ENCODE measurements around the gene KCTD10. TPM values are rescaled to one million over a fixed set of nuclear protein-coding genes. Genes with fewer than 3 reads are reported as not detected.

Gene KCTD10
- total RNA-seq, 4 donors from 2014 or later: 67.2 to 126 (median 79.5) TPM

DNA sequence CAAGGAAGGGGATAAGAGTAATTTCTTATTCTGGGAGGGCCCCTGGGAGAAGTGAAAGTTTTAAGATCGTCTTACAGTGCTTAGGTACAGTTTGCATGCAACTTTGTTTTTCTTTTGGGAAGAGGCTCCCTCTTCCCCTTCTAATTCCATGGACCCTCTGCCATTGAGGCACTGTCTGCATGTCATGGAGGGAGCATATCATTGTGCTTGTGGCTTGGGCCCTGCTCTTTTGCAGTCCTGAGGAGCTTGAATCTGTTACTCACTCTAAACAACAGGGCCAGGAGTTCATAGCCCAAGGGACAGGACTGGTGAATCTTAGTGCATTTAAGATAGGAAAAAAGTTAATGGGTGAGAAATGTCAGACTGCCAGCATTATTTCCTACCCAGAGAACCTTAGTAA is 2.7 kb upstream of the KCTD10 start:
- Histone ChIP-seq H3K4me3 (no peak overlapping the region), H3K9me3 (no peaks in the 10 kb centered on the region), H3K4me1 (peaks cover 10 to 35% (median 25%) of the 10 kb centered on the region in 4 donors), H3K27me3 (no peaks in the 10 kb centered on the region), H3K36me3 (peaks cover 0 to 19% (median 6%) of the 10 kb centered on the region in 4 donors), H3K27ac (no peak overlapping the region)
- WGBS, 2 donors (ENCODE audit: low coverage in 1 of 2): 40 to 71% methylated on average over 1 of the region's 1 CpG
- in situ Hi-C loops (cut with MboI; ENCODE audit: low pct_ligation_motif_present in 1 of 4, low pct_unique_long_range_greater_than_20kb in 1 of 4, low sequenced_read_pairs in 3 of 4): no loop called here
- intact Hi-C loops (cut with DNase I; ENCODE audit: low total_unique reads): loop anchor here (5.0 kb wide), 1 partner anchor 52 kb away; no protein-coding TSS in a partner anchor
- DNase-seq: no peak
- TF ChIP-seq POLR2AphosphoS5 (IDR thresholded peaks at IDR 0.05): no peak
- no peak for TF ChIP-seq POLR2A (IDR thresholded peaks at IDR 0.05)
- TF ChIP-seq, protein P1, sequence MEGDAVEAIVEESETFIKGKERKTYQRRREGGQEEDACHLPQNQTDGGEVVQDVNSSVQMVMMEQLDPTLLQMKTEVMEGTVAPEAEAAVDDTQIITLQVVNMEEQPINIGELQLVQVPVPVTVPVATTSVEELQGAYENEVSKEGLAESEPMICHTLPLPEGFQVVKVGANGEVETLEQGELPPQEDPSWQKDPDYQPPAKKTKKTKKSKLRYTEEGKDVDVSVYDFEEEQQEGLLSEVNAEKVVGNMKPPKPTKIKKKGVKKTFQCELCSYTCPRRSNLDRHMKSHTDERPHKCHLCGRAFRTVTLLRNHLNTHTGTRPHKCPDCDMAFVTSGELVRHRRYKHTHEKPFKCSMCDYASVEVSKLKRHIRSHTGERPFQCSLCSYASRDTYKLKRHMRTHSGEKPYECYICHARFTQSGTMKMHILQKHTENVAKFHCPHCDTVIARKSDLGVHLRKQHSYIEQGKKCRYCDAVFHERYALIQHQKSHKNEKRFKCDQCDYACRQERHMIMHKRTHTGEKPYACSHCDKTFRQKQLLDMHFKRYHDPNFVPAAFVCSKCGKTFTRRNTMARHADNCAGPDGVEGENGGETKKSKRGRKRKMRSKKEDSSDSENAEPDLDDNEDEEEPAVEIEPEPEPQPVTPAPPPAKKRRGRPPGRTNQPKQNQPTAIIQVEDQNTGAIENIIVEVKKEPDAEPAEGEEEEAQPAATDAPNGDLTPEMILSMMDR (IDR thresholded peaks at IDR 0.05): no peak
- no peak for TF ChIP-seq EP300 (IDR thresholded peaks at IDR 0.05; ENCODE audit: low read depth)

DNA sequence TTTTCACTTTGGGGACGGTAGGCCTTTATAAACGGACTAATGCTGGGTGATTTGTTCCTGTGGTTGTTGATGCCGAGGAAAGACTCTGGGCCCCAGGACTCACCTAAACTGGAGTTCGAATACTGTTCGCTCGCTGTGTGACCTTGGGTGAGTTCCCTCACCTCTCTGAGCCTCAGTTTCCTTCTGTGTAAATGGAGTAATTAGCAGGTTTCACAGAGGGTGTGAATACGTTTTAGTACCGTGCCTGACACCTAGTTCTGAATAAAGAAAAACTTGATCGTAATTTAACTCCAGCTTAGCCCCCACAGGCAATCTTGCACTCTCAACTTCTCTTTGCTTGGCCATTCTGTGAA is 839 bp upstream of the KCTD10 start:
- H3K9me3 ChIP-seq: no peaks in the 10 kb centered on the region
- H3K4me1 ChIP-seq: peaks cover 10 to 39% (median 28%) of the 10 kb centered on the region in 4 donors
- H3K27me3 ChIP-seq: no peaks in the 10 kb centered on the region
- peaks cover 0 to under 1% (median 0%) of the 10 kb centered on the region in 4 donors for H3K36me3 ChIP-seq
- H3K4me3 ChIP-seq: peak overlapping the region; percentile 60 to 88 (median 77)
- no peak for DNase-seq
- in situ Hi-C loops (cut with MboI; ENCODE audit: low pct_ligation_motif_present in 1 of 4, low pct_unique_long_range_greater_than_20kb in 1 of 4, low sequenced_read_pairs in 3 of 4): no loop called here
- TF ChIP-seq POLR2AphosphoS5 (IDR thresholded peaks at IDR 0.05) (no peak), EP300 (IDR thresholded peaks at IDR 0.05; ENCODE audit: low read depth) (no peak), POLR2A (IDR thresholded peaks at IDR 0.05) (no peak)
- TF ChIP-seq, protein P1 (IDR thresholded peaks at IDR 0.05): no peak
- peak overlapping the region; percentile 88 to 96 (median 95) for H3K27ac ChIP-seq
- intact Hi-C loops (cut with DNase I; ENCODE audit: low total_unique reads): loop anchor here (5.0 kb wide), 1 partner anchor 51 kb away; no protein-coding TSS in a partner anchor
- 5% methylated on average over 3 to 9 of the region's 9 CpGs for WGBS, 2 donors (ENCODE audit: low coverage in 1 of 2)

DNA sequence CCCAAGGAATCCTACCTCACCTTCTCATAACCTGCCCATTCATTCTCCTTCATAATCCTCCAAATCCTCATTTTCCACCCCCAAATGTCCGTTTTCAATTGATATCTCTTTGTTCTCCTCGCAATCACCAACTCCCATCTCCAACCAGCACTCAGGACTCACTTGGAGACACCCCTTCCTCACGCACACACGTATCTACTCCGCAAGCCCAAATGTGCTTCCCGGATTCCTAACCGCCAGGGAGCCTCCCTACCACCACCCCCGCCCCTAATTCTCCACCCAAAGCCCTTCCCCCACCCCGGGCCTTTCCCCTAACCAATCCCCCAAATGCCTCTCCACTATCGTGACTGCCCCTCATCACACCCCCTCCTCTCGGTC is 304 bp downstream of the KCTD10 start:
- TF ChIP-seq POLR2AphosphoS5 (IDR thresholded peaks at IDR 0.05) (no peak), EP300 (IDR thresholded peaks at IDR 0.05; ENCODE audit: low read depth) (no peak), POLR2A (IDR thresholded peaks at IDR 0.05) (no peak)
- TF ChIP-seq, protein P1 (IDR thresholded peaks at IDR 0.05): no peak
- 0% methylated on average over 6 to 11 of the region's 11 CpGs for WGBS, 2 donors (ENCODE audit: low coverage in 1 of 2)
- in situ Hi-C loops (cut with MboI; ENCODE audit: low pct_ligation_motif_present in 1 of 4, low pct_unique_long_range_greater_than_20kb in 1 of 4, low sequenced_read_pairs in 3 of 4): no loop called here

DNA sequence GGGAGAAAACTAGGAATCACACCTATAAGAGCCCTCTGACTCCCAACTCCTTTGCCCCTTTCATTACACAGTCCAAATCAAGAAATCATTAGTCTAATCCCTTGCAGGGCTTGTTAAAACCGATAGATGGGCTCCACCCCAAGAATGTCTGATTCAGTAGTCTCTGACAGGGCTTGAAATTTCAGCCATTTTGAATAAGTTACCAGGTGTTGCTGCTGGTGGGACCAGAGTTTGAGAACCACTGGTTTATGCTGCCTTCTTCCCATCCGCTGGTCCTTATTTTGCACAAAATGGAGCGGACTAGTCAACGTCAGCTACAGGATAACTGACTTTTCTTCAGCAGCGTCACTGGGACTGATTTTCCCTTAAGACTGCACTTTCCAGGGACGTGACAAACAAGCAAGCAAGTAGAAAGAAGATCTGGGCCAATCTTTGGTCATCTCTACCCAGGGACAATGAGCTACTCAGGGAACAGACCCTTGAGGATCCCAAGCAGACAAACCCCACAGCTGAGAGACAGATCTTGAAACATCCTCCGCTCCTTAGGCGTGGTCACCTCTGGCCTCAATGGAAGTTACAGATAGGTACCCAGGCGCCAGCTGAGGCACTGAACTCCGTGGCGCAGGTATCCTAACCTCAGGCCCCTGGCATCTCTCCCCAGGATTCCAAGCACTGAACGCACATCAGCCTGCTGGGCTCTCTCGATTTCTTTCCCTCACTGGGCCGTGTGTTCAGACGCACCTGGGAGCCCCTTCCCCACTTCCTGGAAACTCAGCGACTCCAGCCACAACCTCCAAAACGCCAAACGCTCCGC is 900 bp downstream of the KCTD10 start:
- DNase-seq: no peak
- peaks cover 10 to 43% (median 32%) of the 10 kb centered on the region in 4 donors for H3K4me1 ChIP-seq
- WGBS, 2 donors (ENCODE audit: low coverage in 1 of 2): 9 to 18% methylated on average over 7 to 19 of the region's 19 CpGs

More for the DNA sequence above, 304 bp downstream of the KCTD10 start:
- peak overlapping the region; percentile 60 to 88 (median 77) for H3K4me3 ChIP-seq
- no peaks in the 10 kb centered on the region for H3K36me3 ChIP-seq
- H3K4me1 ChIP-seq: peaks cover 10 to 43% (median 30%) of the 10 kb centered on the region in 4 donors
- H3K27me3 ChIP-seq: no peaks in the 10 kb centered on the region
- peak overlapping the region; percentile 88 to 96 (median 95) for H3K27ac ChIP-seq
- intact Hi-C loops (cut with DNase I; ENCODE audit: low total_unique reads): loop anchor here (5.0 kb wide), 1 partner anchor 49 kb away; no protein-coding TSS in a partner anchor
- no peaks in the 10 kb centered on the region for H3K9me3 ChIP-seq
- no peak for DNase-seq

More for the DNA sequence above, 900 bp downstream of the KCTD10 start:
- Histone ChIP-seq H3K36me3 (no peaks in the 10 kb centered on the region), H3K9me3 (no peaks in the 10 kb centered on the region), H3K27me3 (no peaks in the 10 kb centered on the region), H3K27ac (peak overlapping the region; percentile 88 to 96 (median 95)), H3K4me3 (peak overlapping the region; percentile 60 to 88 (median 77))
- in situ Hi-C loops (cut with MboI; ENCODE audit: low pct_ligation_motif_present in 1 of 4, low pct_unique_long_range_greater_than_20kb in 1 of 4, low sequenced_read_pairs in 3 of 4): no loop called here
- TF ChIP-seq POLR2AphosphoS5 (IDR thresholded peaks at IDR 0.05) (no peak), EP300 (IDR thresholded peaks at IDR 0.05; ENCODE audit: low read depth) (no peak)
- intact Hi-C loops (cut with DNase I; ENCODE audit: low total_unique reads): loop anchor here (5.0 kb wide), 1 partner anchor 49 kb away; no protein-coding TSS in a partner anchor

Data from transverse colon (tissue), 4 donors.